K562 (cell line): Measurements from ENCODE around the gene RNH1. TPM values are rescaled to one million over a fixed set of nuclear protein-coding genes. Genes with fewer than 3 reads are reported as not detected.

Experiments
- BMI1 ChIP-seq: fragments of 150-350 bp; IDR thresholded peaks from 2 replicates; pipeline ENCODE4 v1.6.1; 2014; ENCODE audit warnings: low read length
- C11orf30 ChIP-seq: fragments of 450-650 bp; IDR thresholded peaks from 2 replicates; pipeline ENCODE4 v1.6.1; 2016; ENCODE audit warnings: low read depth, mild to moderate bottlenecking
- CBX1 ChIP-seq: sonication (generic); IDR thresholded peaks from 2 replicates; pipeline ENCODE4 v1.6.1; 2016; ENCODE audit warnings: antibody characterized with exemption, low read depth, mild to moderate bottlenecking
- FOXM1 ChIP-seq, 2 experiments: fragments of 450-650 bp in 1 of 2; sonication (generic) in 1 of 2; formaldehyde crosslinking in 1 of 2; IDR thresholded peaks; 2 replicates each; pipeline versions ENCODE4 v1.6.1 to v1.9.0; 2017 to 2022; ENCODE audit warnings: low read depth in 2 of 2, mild to moderate bottlenecking in 2 of 2, missing genetic modification reagents in 1 of 2, moderate library complexity in 1 of 2
- ILF3 ChIP-seq: fragments of 450-650 bp; IDR thresholded peaks from 2 replicates; pipeline ENCODE4 v1.6.1; 2018; ENCODE audit warnings: antibody characterized with exemption, mild to moderate bottlenecking, moderate library complexity, borderline replicate concordance
- LCOR ChIP-seq: sonication (generic); formaldehyde crosslinking; IDR thresholded peaks from 2 replicates; pipeline ENCODE4 v1.8.0; 2022; ENCODE audit warnings: mild to moderate bottlenecking, missing genetic modification reagents
- NCOA4 ChIP-seq: fragments of 450-650 bp; IDR thresholded peaks from 2 replicates; pipeline ENCODE4 v1.6.1; 2018; ENCODE audit warnings: mild to moderate bottlenecking; ENCODE audit not compliant: partially characterized antibody
- RAD21 ChIP-seq, 2 experiments: fragments of 250-450 bp in 1 of 2; fragments of 450-650 bp in 1 of 2; sonication (Bioruptor Pico) in 1 of 2; formaldehyde crosslinking in 1 of 2; IDR thresholded peaks in 1 of 2; conservative IDR thresholded peaks in 1 of 2; 2 replicates each; pipeline versions ENCODE4 v1.4.0 to v1.8.0; 2020 to 2022; ENCODE audit warnings: mild to moderate bottlenecking in 2 of 2, moderate library complexity in 1 of 2
- RBM25 ChIP-seq: fragments of 200-400 bp; formaldehyde crosslinking; IDR thresholded peaks from 2 replicates; pipeline ENCODE4 v1.6.1; 2018; ENCODE audit warnings: low read length, low read depth, moderate library complexity; ENCODE audit not compliant: severe bottlenecking
- SNIP1 ChIP-seq: fragments of 450-650 bp; IDR thresholded peaks from 2 replicates; pipeline ENCODE4 v1.7.1; 2017; ENCODE audit warnings: low read depth, mild to moderate bottlenecking
- SUPT5H ChIP-seq: fragments of 450-650 bp; IDR thresholded peaks from 2 replicates; pipeline ENCODE4 v1.6.1; 2016
- TGIF2 ChIP-seq: sonication (generic); formaldehyde crosslinking; IDR thresholded peaks from 2 replicates; pipeline ENCODE4 v1.8.1; 2022; ENCODE audit warnings: mild to moderate bottlenecking, missing genetic modification reagents, moderate library complexity
- ZNF324 ChIP-seq: fragments of 250-450 bp; sonication (Bioruptor Pico); IDR thresholded peaks from 2 replicates; pipeline ENCODE4 v1.4.0; 2020; ENCODE audit warnings: mild to moderate bottlenecking
- ZNF561 ChIP-seq: fragments of 450-650 bp; formaldehyde crosslinking; conservative IDR thresholded peaks from 2 replicates; pipeline ENCODE4 v1.4.0; 2020; ENCODE audit warnings: mild to moderate bottlenecking, moderate library complexity
- ZNF57 ChIP-seq: fragments of 450-650 bp; formaldehyde crosslinking; IDR thresholded peaks from 2 replicates; pipeline ENCODE4 v1.4.0; 2020; ENCODE audit warnings: mild to moderate bottlenecking, moderate library complexity
- ZNF764 ChIP-seq: fragments of 250-450 bp; sonication (Bioruptor Pico); IDR thresholded peaks from 2 replicates; pipeline ENCODE4 v1.4.0; 2020; ENCODE audit warnings: low read depth, mild to moderate bottlenecking, moderate library complexity
- ZNF785 ChIP-seq: fragments of 250-450 bp; sonication (Bioruptor Pico); IDR thresholded peaks from 2 replicates; pipeline ENCODE4 v1.4.0; 2020; ENCODE audit warnings: mild to moderate bottlenecking
- polyA plus RNA-seq, 8 experiments: library from polyadenylated mRNA; depleted of rRNA in 4 of 8; stranded (reverse) in 5 of 8; unstranded in 3 of 8; fragments of >200 nt; fragmentation: Nextera tagmentation in 2 of 8; fragmentation: Illumina TruSeq in 1 of 8; extraction: Ambion mirVana in 2 of 8; extraction: Trizol in 1 of 8; gene quantifications; 2 replicates each; pipeline versions ENCODE4 v1.2.1 to v1.2.3, GENCODE V29; 2011 to 2014; ENCODE audit warnings: inconsistent platforms in 1 of 8, missing spikeins in 1 of 8
- total RNA-seq, 7 experiments: library from RNA; depleted of rRNA in 6 of 7; stranded (reverse); fragments of >200 nt in 6 of 7; fragmentation: Illumina TruSeq in 2 of 7; extraction: Trizol in 2 of 7; gene quantifications; 2 replicates each; pipeline versions ENCODE4 v1.2.1 to v1.2.3, GENCODE V29; 2011 to 2021; ENCODE audit warnings: low replicate concordance in 1 of 7
- TF ChIP-seq, protein P1 (sequence below): sonication (generic); formaldehyde crosslinking; IDR thresholded peaks from 2 replicates; pipeline ENCODE4 v1.8.0; 2022; ENCODE audit warnings: missing genetic modification reagents, mild to moderate bottlenecking, moderate library complexity, borderline replicate concordance
- TF ChIP-seq, protein P2 (sequence below): sonication (generic); formaldehyde crosslinking; IDR thresholded peaks from 2 replicates; pipeline ENCODE4 v1.8.1; 2023; ENCODE audit warnings: mild to moderate bottlenecking, missing genetic modification reagents
- TF ChIP-seq, protein P3 (sequence below), 2 experiments: fragments of 450-650 bp in 1 of 2; sonication (generic) in 1 of 2; formaldehyde crosslinking; conservative IDR thresholded peaks; 2 replicates each; pipeline versions ENCODE4 v1.4.0 to v1.8.1; 2020 to 2022; ENCODE audit warnings: mild to moderate bottlenecking in 1 of 2, missing genetic modification reagents in 1 of 2
- TF ChIP-seq, protein P4 (sequence below): fragments of 450-650 bp; IDR thresholded peaks from 2 replicates; pipeline ENCODE4 v1.7.1; 2018; ENCODE audit warnings: mild to moderate bottlenecking, low read depth; ENCODE audit not compliant: partially characterized antibody

The RNH1 gene
- total and polyA plus RNA-seq, 9 of the 15 experiments (the other 6 are each of a cell fraction or from before 2014, with no cell fraction given) = 2.5 to 160 (median 44.3) TPM

DNA sequence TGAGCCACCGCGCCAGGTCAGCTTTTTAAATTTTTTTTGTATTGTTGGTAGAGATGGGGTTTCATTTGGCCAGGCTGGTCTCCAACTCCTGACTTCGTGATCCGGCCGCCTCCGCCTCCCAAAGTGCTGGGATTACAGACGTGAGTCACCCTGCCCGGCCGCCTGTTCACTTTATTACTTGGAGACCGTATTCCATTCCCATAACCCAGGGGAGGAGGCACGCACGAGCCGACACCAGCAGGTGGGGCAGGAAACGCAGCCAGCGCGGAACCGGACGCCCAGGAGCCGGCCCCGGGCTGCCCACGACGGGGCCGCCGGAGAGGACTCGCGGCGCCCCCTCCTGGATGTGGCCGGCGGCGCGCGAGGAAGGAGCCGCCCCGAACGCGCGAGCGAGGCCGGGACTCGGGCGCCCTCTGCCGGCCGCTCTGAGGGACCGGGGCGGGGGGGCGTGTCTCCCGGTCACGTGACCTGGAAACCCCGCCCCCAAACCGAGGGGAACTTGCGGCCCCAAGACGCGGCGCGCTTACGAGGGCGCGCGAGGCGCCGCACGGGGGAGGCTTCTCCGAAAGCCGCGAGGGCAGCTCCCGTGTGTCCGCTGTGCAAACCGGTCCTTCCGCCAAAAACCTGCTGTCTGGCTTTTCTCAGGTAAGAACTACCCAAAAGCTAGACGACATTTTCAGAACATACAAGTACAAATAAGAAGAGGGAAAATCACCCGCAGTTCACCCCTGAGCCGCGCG, 11.6 kb upstream of the RNH1 start (continued):
- peak; percentile 98 for TF ChIP-seq ILF3
- TF ChIP-seq ZNF57 (CRISPR knock-in tag) = no peak
- TF ChIP-seq RBM25 = peak; percentile 81
- no peak for TF ChIP-seq ZNF785 (CRISPR knock-in tag)
- TF ChIP-seq, protein P1, sequence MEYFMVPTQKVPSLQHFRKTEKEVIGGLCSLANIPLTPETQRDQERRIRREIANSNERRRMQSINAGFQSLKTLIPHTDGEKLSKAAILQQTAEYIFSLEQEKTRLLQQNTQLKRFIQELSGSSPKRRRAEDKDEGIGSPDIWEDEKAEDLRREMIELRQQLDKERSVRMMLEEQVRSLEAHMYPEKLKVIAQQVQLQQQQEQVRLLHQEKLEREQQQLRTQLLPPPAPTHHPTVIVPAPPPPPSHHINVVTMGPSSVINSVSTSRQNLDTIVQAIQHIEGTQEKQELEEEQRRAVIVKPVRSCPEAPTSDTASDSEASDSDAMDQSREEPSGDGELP = peak; percentile 76; the same call in 1 of the 2 replicates
- TF ChIP-seq, protein P2, sequence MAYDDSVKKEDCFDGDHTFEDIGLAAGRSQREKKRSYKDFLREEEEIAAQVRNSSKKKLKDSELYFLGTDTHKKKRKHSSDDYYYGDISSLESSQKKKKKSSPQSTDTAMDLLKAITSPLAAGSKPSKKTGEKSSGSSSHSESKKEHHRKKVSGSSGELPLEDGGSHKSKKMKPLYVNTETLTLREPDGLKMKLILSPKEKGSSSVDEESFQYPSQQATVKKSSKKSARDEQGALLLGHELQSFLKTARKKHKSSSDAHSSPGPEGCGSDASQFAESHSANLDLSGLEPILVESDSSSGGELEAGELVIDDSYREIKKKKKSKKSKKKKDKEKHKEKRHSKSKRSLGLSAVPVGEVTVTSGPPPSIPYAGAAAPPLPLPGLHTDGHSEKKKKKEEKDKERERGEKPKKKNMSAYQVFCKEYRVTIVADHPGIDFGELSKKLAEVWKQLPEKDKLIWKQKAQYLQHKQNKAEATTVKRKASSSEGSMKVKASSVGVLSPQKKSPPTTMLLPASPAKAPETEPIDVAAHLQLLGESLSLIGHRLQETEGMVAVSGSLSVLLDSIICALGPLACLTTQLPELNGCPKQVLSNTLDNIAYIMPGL (CRISPR knock-in tag) = peak; percentile 78; the same call in 1 of the 2 replicates
- TF ChIP-seq SUPT5H = peak; percentile 47; the same call in 1 of the 2 replicates
- no peak for TF ChIP-seq FOXM1 (IDR thresholded peaks at IDR 0.05; ENCODE audit: low read depth)
- peak; percentile 88 for TF ChIP-seq FOXM1 (CRISPR knock-in tag; IDR thresholded peaks at IDR 0.05; ENCODE audit: low read depth)
- no peak for TF ChIP-seq ZNF764 (CRISPR knock-in tag)
- TF ChIP-seq LCOR (CRISPR knock-in tag) = peak; percentile 86
- TF ChIP-seq ZNF561 (CRISPR knock-in tag) = no peak
- TF ChIP-seq RAD21 (CRISPR knock-in tag; conservative IDR thresholded peaks at IDR 0.05 in 1 of 2, IDR thresholded peaks at IDR 0.05 in 1 of 2) = peak; percentile 96 to 99
- TF ChIP-seq, protein P3, sequence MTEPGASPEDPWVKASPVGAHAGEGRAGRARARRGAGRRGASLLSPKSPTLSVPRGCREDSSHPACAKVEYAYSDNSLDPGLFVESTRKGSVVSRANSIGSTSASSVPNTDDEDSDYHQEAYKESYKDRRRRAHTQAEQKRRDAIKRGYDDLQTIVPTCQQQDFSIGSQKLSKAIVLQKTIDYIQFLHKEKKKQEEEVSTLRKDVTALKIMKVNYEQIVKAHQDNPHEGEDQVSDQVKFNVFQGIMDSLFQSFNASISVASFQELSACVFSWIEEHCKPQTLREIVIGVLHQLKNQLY (CRISPR knock-in tag; conservative IDR thresholded peaks at IDR 0.05) = no peak
- TF ChIP-seq, protein P4, sequence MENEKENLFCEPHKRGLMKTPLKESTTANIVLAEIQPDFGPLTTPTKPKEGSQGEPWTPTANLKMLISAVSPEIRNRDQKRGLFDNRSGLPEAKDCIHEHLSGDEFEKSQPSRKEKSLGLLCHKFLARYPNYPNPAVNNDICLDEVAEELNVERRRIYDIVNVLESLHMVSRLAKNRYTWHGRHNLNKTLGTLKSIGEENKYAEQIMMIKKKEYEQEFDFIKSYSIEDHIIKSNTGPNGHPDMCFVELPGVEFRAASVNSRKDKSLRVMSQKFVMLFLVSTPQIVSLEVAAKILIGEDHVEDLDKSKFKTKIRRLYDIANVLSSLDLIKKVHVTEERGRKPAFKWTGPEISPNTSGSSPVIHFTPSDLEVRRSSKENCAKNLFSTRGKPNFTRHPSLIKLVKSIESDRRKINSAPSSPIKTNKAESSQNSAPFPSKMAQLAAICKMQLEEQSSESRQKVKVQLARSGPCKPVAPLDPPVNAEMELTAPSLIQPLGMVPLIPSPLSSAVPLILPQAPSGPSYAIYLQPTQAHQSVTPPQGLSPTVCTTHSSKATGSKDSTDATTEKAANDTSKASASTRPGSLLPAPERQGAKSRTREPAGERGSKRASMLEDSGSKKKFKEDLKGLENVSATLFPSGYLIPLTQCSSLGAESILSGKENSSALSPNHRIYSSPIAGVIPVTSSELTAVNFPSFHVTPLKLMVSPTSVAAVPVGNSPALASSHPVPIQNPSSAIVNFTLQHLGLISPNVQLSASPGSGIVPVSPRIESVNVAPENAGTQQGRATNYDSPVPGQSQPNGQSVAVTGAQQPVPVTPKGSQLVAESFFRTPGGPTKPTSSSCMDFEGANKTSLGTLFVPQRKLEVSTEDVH = no peak
- no peak for TF ChIP-seq SNIP1
- TF ChIP-seq NCOA4 = no peak
- TF ChIP-seq BMI1 = no peak
- no peak for TF ChIP-seq TGIF2 (CRISPR knock-in tag)
- TF ChIP-seq CBX1 = peak; percentile 87; the same call in 1 of the 2 replicates
- TF ChIP-seq ZNF324 (CRISPR knock-in tag) = no peak
- no peak for TF ChIP-seq C11orf30
